Measurements from ENCODE around the gene TAS2R31.
"Not testable (repeated sequence)": the region's sequence is repeated elsewhere in the genome, so short reads cannot be mapped to it uniquely, and the experiment has no call there.

Gene TAS2R31

GRCh38 chr12:11059784-11060183 is 28.6 kb upstream of the TAS2R31 start:
- no peak for TF ChIP-seq CTCF (IDR thresholded peaks at IDR 0.05; ENCODE audit: insufficient read depth, low read depth, low read length, missing control alignments)
- no peak overlapping the region for H3K4me3 ChIP-seq (ENCODE audit: low read depth, low read length)
- DNase-seq (ENCODE audit: low read depth), result no peak

DNA sequence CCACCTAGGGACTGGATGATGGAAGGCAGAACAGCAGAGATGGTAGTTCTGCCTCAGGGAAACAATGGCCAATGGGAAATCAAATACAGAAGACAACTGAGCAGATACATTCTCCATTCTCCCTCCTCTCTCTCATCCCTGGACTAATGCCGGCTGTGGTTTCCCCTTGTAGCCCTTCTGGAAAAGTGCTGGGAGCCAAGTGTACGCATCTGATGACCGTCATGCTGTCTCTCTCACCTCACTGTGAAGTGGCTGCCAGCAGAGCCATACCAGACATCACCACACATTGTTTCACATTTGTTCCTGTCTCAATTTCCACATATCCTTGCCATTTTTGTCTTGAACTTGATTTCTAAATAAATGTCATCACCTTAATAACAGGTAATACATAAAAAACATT is 27.8 kb upstream of the TAS2R31 start:
- TF ChIP-seq CTCF (IDR thresholded peaks at IDR 0.05; ENCODE audit: insufficient read depth, low read depth, low read length, missing control alignments), result no peak
- no peak for DNase-seq (ENCODE audit: low read depth)
- H3K4me3 ChIP-seq (ENCODE audit: low read depth, low read length), result no peak overlapping the region

- DNase-seq (ENCODE audit: low read depth), result no peak
- no peak overlapping the region for H3K4me3 ChIP-seq (ENCODE audit: low read depth, low read length)
- TF ChIP-seq CTCF (IDR thresholded peaks at IDR 0.05; ENCODE audit: insufficient read depth, low read depth, low read length, missing control alignments), result no peak
Measured at GRCh38 chr12:11055306-11055705, 24.1 kb upstream of the TAS2R31 start.

- not testable (repeated sequence) for DNase-seq (ENCODE audit: low read depth)
Measured at GRCh38 chr12:11049806-11050531, 18.8 kb upstream of the TAS2R31 start.

GRCh38 chr12:11041366-11041765 is 10.2 kb upstream of the TAS2R31 start:
- not testable (repeated sequence) for H3K4me3 ChIP-seq (ENCODE audit: low read depth, low read length); DNase-seq (ENCODE audit: low read depth)

More at GRCh38 chr12:11049806-11050531, 18.8 kb upstream of the TAS2R31 start:
- not testable (repeated sequence) for H3K4me3 ChIP-seq (ENCODE audit: low read depth, low read length)

DNA sequence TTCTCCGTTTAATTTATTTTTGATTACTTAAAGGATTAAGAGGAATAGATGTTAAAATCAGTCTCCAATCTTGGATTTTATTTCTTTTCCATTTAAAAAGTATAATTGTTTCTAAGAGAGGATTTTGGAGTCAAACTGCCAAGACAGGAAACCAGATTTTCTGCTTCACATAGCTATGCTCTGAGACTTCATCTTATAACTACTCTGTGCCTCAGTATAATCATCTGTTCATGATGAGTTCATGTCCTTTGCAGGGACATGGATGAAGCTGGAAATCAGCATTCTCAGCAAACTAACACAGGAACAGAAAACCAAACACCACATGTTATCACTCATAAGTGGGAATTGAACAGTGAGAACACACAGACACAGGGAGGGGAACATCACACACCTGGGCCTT is 9.0 kb upstream of the TAS2R31 start:
- no peak overlapping the region for H3K4me3 ChIP-seq (ENCODE audit: low read depth, low read length)
- no peak for TF ChIP-seq CTCF (IDR thresholded peaks at IDR 0.05; ENCODE audit: insufficient read depth, low read depth, low read length, missing control alignments)
- DNase-seq (ENCODE audit: low read depth), result no peak

GRCh38 chr12:11039171-11039570 is 8.0 kb upstream of the TAS2R31 start:
- TF ChIP-seq CTCF (IDR thresholded peaks at IDR 0.05; ENCODE audit: insufficient read depth, low read depth, low read length, missing control alignments), result no peak
- DNase-seq (ENCODE audit: low read depth), result no peak
- H3K4me3 ChIP-seq (ENCODE audit: low read depth, low read length), result no peak overlapping the region

- DNase-seq (ENCODE audit: low read depth); H3K4me3 ChIP-seq (ENCODE audit: low read depth, low read length): not testable (repeated sequence)
Measured at GRCh38 chr12:11033959-11034358, 2.8 kb upstream of the TAS2R31 start.
